HEK293T (cell line): ENCODE measurements around the gene IPO11.

ENCODE experiments used
- CTCF ChIA-PET: fragments of 350-600 bp; formaldehyde crosslinking; extraction: SDS; loops from one replicate; lab custom pipeline; 2021; ENCODE audit warnings: antibody characterized with exemption, inconsistent platforms; lab: Yijun Ruan, JAX
- POLR2A ChIA-PET: fragments of 350-600 bp; formaldehyde crosslinking; extraction: SDS; loops from one replicate; lab custom pipeline; 2020; ENCODE audit warnings: antibody characterized with exemption, inconsistent platforms; lab: Yijun Ruan, JAX
- DNase-seq: peaks from one replicate; pipeline ENCODE4 v3.0.0; 2012; ENCODE audit warnings: mixed read lengths; ENCODE audit errors: extremely low spot score
- ARNT ChIP-seq: fragments of 450-650 bp; IDR thresholded peaks from 2 replicates; pipeline ENCODE4 v1.6.1; 2017; ENCODE audit warnings: mild to moderate bottlenecking
- BHLHE40 ChIP-seq: fragments of 450-650 bp; IDR thresholded peaks from 2 replicates; pipeline ENCODE4 v1.6.1; 2016; ENCODE audit warnings: mild to moderate bottlenecking, moderate library complexity, borderline replicate concordance
- CTBP1 ChIP-seq: fragments of 450-650 bp; IDR thresholded peaks from 2 replicates; pipeline ENCODE4 v1.6.1; 2016; ENCODE audit warnings: borderline replicate concordance
- ELF4 ChIP-seq: fragments of 450-650 bp; IDR thresholded peaks from 2 replicates; pipeline ENCODE4 v1.6.1; 2017; ENCODE audit warnings: antibody characterized with exemption
- FOXA1 ChIP-seq: fragments of 450-650 bp; IDR thresholded peaks from 2 replicates; pipeline ENCODE4 v1.6.1; 2016; ENCODE audit warnings: mild to moderate bottlenecking
- FOXK2 ChIP-seq: fragments of 450-650 bp; IDR thresholded peaks from 2 replicates; pipeline ENCODE4 v1.6.1; 2016; ENCODE audit warnings: mild to moderate bottlenecking
- FOXM1 ChIP-seq: fragments of 450-650 bp; IDR thresholded peaks from 2 replicates; pipeline ENCODE4 v1.6.1; 2017; ENCODE audit warnings: mild to moderate bottlenecking, borderline replicate concordance
- HDGF ChIP-seq: fragments of 450-650 bp; IDR thresholded peaks from 2 replicates; pipeline ENCODE4 v1.6.1; 2017; ENCODE audit warnings: antibody characterized with exemption, borderline replicate concordance
- L3MBTL2 ChIP-seq: fragments of 450-650 bp; conservative IDR thresholded peaks from 2 replicates; pipeline ENCODE4 v1.6.1; 2016; ENCODE audit warnings: mild to moderate bottlenecking
- LEF1 ChIP-seq: fragments of 450-650 bp; IDR thresholded peaks from 2 replicates; pipeline ENCODE4 v1.6.1; 2017; ENCODE audit warnings: mild to moderate bottlenecking, borderline replicate concordance
- NFRKB ChIP-seq: fragments of 450-650 bp; IDR thresholded peaks from 2 replicates; pipeline ENCODE4 v1.6.1; 2016; ENCODE audit warnings: mild to moderate bottlenecking, moderate library complexity
- PKNOX1 ChIP-seq: fragments of 450-650 bp; IDR thresholded peaks from 2 replicates; pipeline ENCODE4 v1.6.1; 2016
- SP1 ChIP-seq: fragments of 450-650 bp; IDR thresholded peaks from 2 replicates; pipeline ENCODE4 v1.6.1; 2017
- SUZ12 ChIP-seq: fragments of 450-650 bp; IDR thresholded peaks from 2 replicates; pipeline ENCODE4 v1.6.1; 2016; ENCODE audit warnings: mild to moderate bottlenecking
- TARDBP ChIP-seq: fragments of 450-650 bp; IDR thresholded peaks from 2 replicates; pipeline ENCODE4 v1.6.1; 2016
- ZNF384 ChIP-seq: fragments of 450-650 bp; IDR thresholded peaks from 2 replicates; pipeline ENCODE4 v1.6.1; 2016

The IPO11 gene

GRCh38 chr5:62403411-62404250, 8.9 kb upstream of the IPO11 start, which contains the start of gene DIMT1:
Gene DIMT1 (minus strand): TSS chr5:62403905. CDS start chr5:62403772, 133 bp downstream.
- TF ChIP-seq ELF4 (0 out of 2 replicates have a peak, but pooled peaks have one; percentile 47), NFRKB (no peak), TARDBP (no peak), ARNT (peak; percentile 57), L3MBTL2 (peak; percentile 81)
- ChIA-PET POLR2A (interaction anchor here (0.6 to 2.1 kb wide), 30 partner anchors 9 to 385 kb away, joined by 3 to 60 read pairs (median 4); partner anchors contain the start of genes IPO11 and KIF2A), CTCF (interaction anchor here (0.5 to 1.3 kb wide), 4 partner anchors 9 to 135 kb away, joined by 3 read pairs; partner anchors contain the start of gene IPO11)
- DNase-seq, result peak; percentile 92

GRCh38 chr5:62413711-62414110, 1.1 kb downstream of the IPO11 start:
- ChIA-PET CTCF (interaction anchor here (0.7 kb wide), 1 partner anchor 46 kb away, joined by 3 read pairs; no protein-coding TSS in a partner anchor), POLR2A (interaction anchor here (1.8 to 2.6 kb wide), 3 partner anchors 10 to 18 kb away, joined by 4 to 60 read pairs (median 5); partner anchors contain the start of gene DIMT1)
- no peak for TF ChIP-seq NFRKB
- TF ChIP-seq CTBP1, result no peak
- TF ChIP-seq FOXK2, result no peak
- TF ChIP-seq FOXM1, result no peak
- TF ChIP-seq PKNOX1, result no peak
- TF ChIP-seq BHLHE40, result no peak
- no peak for TF ChIP-seq TARDBP
- no peak for TF ChIP-seq ELF4
- TF ChIP-seq SUZ12, result no peak
- TF ChIP-seq SP1, result no peak
- TF ChIP-seq LEF1, result no peak
- no peak for TF ChIP-seq HDGF
- no peak for TF ChIP-seq L3MBTL2
- TF ChIP-seq ARNT, result no peak
- DNase-seq, result no peak

- ChIA-PET CTCF (interaction anchor here (1.1 kb wide), 1 partner anchor 17 kb away, joined by 3 read pairs; no protein-coding TSS in a partner anchor), POLR2A (interaction anchor here (1.5 kb wide), 1 partner anchor 15 kb away, joined by 7 read pairs; the partner anchor contains the start of gene DIMT1)
- TF ChIP-seq FOXM1, result no peak
- no peak for TF ChIP-seq HDGF
- no peak for TF ChIP-seq BHLHE40
- no peak for TF ChIP-seq PKNOX1
- TF ChIP-seq TARDBP, result no peak
- no peak for TF ChIP-seq L3MBTL2
- no peak for TF ChIP-seq ARNT
- no peak for TF ChIP-seq FOXA1
- no peak for TF ChIP-seq ZNF384
- TF ChIP-seq LEF1, result no peak
- TF ChIP-seq ELF4, result no peak
- no peak for TF ChIP-seq SP1
- no peak for TF ChIP-seq NFRKB
- TF ChIP-seq SUZ12, result no peak
- no peak for TF ChIP-seq CTBP1
- no peak for TF ChIP-seq FOXK2
- no peak for DNase-seq
Observed at GRCh38 chr5:62418462-62419076, 6.0 kb downstream of the IPO11 start.

GRCh38 chr5:62419609-62420008, 7.0 kb downstream of the IPO11 start:
- TF ChIP-seq SP1 (no peak), BHLHE40 (no peak), FOXK2 (no peak), ELF4 (no peak), NFRKB (no peak), SUZ12 (no peak), TARDBP (no peak), ZNF384 (no peak), CTBP1 (no peak), HDGF (no peak), ARNT (no peak), L3MBTL2 (no peak), PKNOX1 (no peak), FOXM1 (no peak), FOXA1 (no peak), LEF1 (no peak)
- ChIA-PET CTCF (no interaction called here), POLR2A (no interaction called here)
- no peak for DNase-seq

- POLR2A ChIA-PET, result interaction anchor here (1.4 kb wide), 1 partner anchor 18 kb away, joined by 9 read pairs; the partner anchor contains the start of gene DIMT1
- CTCF ChIA-PET, result interaction anchor here (0.6 to 1.2 kb wide), 2 partner anchors 11 to 17 kb away, joined by 3 to 4 read pairs; no protein-coding TSS in a partner anchor
- no peak for TF ChIP-seq CTBP1
- TF ChIP-seq TARDBP, result no peak
- TF ChIP-seq PKNOX1, result no peak
- TF ChIP-seq SUZ12, result no peak
- no peak for TF ChIP-seq ELF4
- TF ChIP-seq BHLHE40, result no peak
- no peak for TF ChIP-seq ARNT
- no peak for TF ChIP-seq HDGF
- no peak for TF ChIP-seq ZNF384
- TF ChIP-seq L3MBTL2, result no peak
- no peak for TF ChIP-seq FOXK2
- TF ChIP-seq FOXM1, result no peak
- TF ChIP-seq NFRKB, result no peak
- TF ChIP-seq SP1, result no peak
- no peak for TF ChIP-seq LEF1
- TF ChIP-seq FOXA1, result no peak
- DNase-seq, result no peak
Observed at GRCh38 chr5:62421414-62421813, 8.9 kb downstream of the IPO11 start.
